Kidney epithelial cell (primary cell): Measurements from ENCODE around the gene STAC3. TPM values are rescaled to one million over a fixed set of nuclear protein-coding genes. Genes with fewer than 3 reads are reported as not detected.

Experiments
- DNase-seq: peaks from one replicate; pipeline ENCODE4 v3.0.0-alpha.2; 2010; ENCODE audit warnings: low read depth
- H3K27me3 ChIP-seq: 2 replicates; pipeline ENCODE4 v1.6.0; 2011; ENCODE audit warnings: low read length; ENCODE audit not compliant: control insufficient read depth, insufficient read depth
- H3K36me3 ChIP-seq: 2 replicates; pipeline ENCODE4 v1.5.1; 2011; ENCODE audit warnings: low read length; ENCODE audit not compliant: control insufficient read depth, insufficient read depth
- H3K4me3 ChIP-seq: 2 replicates; pipeline ENCODE4 v1.5.1; 2011; ENCODE audit warnings: low read depth, mild to moderate bottlenecking, control low read depth, low read length
- total RNA-seq: library from RNA; depleted of rRNA; stranded (reverse); fragments of >200 nt; gene quantifications from 2 replicates; pipeline ENCODE4 v1.2.3, GENCODE V29; 2015
- TF ChIP-seq, protein P1 (sequence below): IDR thresholded peaks from 2 replicates; pipeline ENCODE4 v1.5.1; 2011; ENCODE audit warnings: mild to moderate bottlenecking, moderate library complexity, low read length, control low read depth, inconsistent platforms; ENCODE audit not compliant: insufficient read depth, poor library complexity, severe bottlenecking

The STAC3 gene
- total RNA-seq, 1 donor from 2014 or later: 0.71 TPM

DNA sequence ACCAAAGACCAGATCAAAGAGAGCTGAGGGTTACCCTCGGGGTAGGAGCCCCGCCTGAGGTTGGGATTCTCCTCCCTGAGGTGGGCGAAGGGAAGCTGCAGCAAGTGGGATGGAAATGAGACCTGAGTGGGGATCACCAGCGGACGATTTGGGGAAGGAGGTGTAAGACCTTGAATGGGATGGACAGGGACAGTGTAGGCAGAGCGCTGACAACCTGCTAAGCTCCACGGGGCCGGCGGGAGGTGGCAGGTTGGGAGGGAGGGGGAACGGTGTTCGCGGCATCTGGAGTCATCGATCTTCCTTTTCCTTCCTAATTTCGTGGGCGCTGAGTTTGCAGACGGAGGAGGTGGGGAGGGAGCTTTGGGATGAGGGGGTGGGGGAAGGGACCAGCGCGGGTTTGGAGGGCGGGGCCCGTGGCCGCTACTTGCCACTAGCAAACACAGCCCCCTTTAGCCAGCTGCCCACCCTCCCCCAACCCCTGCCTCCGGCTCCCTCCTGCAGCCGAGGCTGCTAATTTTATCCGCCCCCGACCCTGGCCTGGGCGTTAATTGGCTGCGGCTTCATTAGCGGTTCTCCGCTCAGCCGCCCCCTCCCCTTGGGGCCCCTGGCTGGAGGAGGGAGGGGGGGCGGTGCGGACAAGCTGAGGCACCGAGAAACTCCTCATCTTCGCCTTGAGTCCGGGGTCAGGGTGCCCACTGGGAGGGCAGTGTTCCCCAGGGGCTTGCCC is 24.2 kb downstream of the STAC3 start:
- Histone ChIP-seq H3K4me3 (no peak overlapping the region), H3K36me3 (no peaks in the 10 kb centered on the region), H3K27me3 (peaks cover 58% of the 10 kb centered on the region)
- TF ChIP-seq, protein P1, sequence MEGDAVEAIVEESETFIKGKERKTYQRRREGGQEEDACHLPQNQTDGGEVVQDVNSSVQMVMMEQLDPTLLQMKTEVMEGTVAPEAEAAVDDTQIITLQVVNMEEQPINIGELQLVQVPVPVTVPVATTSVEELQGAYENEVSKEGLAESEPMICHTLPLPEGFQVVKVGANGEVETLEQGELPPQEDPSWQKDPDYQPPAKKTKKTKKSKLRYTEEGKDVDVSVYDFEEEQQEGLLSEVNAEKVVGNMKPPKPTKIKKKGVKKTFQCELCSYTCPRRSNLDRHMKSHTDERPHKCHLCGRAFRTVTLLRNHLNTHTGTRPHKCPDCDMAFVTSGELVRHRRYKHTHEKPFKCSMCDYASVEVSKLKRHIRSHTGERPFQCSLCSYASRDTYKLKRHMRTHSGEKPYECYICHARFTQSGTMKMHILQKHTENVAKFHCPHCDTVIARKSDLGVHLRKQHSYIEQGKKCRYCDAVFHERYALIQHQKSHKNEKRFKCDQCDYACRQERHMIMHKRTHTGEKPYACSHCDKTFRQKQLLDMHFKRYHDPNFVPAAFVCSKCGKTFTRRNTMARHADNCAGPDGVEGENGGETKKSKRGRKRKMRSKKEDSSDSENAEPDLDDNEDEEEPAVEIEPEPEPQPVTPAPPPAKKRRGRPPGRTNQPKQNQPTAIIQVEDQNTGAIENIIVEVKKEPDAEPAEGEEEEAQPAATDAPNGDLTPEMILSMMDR: no peak
- DNase-seq: no peak

DNA sequence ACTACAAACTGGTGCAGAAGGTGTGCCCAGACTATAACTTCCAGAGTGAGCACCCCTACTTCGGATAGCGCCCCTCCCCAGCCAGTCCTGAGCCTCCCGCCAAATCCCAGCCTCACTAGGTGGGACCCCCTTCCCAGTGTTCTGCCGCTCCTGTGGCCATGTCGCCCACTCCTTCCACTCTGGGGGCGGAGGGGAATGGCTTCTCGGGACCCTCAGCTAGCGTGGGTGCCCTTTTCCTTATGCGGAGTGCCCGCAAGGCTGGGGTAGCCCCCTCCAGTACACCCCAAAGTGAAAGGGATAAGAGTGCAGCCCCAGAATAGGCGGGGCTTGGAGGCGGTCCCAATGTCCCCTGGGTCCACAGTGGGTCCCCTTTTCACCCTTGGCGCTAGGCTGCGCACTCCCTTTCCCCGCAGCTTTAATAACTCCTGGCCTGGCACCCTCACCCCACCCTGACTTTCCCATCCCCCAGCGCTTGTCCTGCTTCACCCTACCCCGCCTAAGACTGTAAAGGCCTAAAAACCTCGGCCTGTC is 25.2 kb downstream of the STAC3 start:
- no peaks in the 10 kb centered on the region for H3K36me3 ChIP-seq
- no peak overlapping the region for H3K4me3 ChIP-seq
- H3K27me3 ChIP-seq: peaks cover 68% of the 10 kb centered on the region
- DNase-seq: no peak
- TF ChIP-seq, protein P1: no peak

DNA sequence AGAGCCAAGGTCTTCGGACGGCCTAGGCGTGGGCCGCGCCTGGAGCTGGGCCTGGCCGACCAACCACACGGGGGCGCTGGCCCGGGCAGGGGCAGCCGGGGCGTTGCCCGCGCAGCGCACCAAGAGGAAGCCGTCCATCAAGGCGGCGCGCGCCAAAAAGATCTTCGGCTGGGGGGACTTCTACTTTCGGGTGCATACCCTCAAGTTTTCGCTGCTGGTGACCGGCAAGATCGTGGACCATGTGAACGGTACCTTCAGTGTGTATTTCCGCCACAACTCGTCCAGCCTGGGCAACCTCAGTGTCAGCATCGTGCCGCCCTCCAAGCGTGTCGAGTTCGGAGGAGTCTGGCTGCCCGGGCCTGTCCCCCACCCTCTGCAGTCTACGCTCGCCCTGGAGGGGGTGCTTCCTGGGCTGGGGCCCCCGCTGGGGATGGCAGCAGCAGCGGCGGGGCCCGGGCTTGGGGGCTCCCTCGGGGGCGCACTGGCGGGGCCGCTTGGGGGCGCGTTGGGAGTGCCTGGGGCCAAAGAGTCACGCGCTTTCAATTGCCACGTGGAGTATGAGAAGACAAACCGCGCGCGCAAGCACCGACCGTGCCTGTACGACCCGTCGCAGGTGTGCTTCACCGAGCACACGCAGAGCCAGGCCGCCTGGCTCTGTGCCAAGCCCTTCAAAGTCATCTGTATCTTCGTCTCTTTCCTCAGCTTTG is 25.9 kb downstream of the STAC3 start:
- no peaks in the 10 kb centered on the region for H3K36me3 ChIP-seq

DNA sequence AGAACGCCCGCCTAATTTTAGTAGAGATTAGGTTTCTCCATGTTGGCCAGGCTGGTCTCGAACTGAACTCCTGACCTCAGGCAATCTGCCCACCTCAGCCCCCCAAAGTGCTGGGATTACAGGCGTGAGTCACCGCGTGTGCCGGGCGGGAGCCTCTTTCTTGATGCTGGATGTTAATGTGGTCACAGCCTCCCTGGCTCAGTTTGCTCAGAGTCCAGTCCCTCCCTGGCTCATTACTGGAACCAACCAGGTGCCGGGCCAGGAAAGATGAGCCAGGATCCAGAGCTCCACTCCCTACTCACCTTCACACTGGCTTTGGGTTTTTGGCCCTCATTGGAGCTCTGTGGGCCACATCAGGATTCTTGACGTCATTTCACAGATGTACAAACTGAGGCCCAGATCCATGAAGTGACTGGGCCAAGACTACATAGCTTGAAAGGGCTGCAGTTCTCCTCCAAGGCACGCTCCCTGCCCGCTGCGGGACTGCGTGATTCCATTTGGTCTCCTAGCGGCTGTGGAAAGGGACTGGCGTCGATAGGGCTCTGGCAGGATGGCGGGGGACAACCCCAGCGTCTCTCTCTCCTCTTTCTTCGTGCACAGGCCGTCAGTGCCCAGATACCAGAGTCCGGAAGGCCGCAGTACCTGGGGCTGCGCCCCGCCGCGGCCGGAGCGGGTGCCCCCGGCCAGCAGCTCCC is 26.6 kb downstream of the STAC3 start:
- Histone ChIP-seq H3K27me3 (peaks cover 81% of the 10 kb centered on the region), H3K4me3 (no peak overlapping the region), H3K36me3 (no peaks in the 10 kb centered on the region)
- TF ChIP-seq, protein P1: no peak
- DNase-seq: no peak

More for the DNA sequence above, 25.9 kb downstream of the STAC3 start:
- H3K27me3 ChIP-seq: peaks cover 74% of the 10 kb centered on the region
- TF ChIP-seq, protein P1: peak; percentile 13
- no peak overlapping the region for H3K4me3 ChIP-seq
- DNase-seq: no peak

DNA sequence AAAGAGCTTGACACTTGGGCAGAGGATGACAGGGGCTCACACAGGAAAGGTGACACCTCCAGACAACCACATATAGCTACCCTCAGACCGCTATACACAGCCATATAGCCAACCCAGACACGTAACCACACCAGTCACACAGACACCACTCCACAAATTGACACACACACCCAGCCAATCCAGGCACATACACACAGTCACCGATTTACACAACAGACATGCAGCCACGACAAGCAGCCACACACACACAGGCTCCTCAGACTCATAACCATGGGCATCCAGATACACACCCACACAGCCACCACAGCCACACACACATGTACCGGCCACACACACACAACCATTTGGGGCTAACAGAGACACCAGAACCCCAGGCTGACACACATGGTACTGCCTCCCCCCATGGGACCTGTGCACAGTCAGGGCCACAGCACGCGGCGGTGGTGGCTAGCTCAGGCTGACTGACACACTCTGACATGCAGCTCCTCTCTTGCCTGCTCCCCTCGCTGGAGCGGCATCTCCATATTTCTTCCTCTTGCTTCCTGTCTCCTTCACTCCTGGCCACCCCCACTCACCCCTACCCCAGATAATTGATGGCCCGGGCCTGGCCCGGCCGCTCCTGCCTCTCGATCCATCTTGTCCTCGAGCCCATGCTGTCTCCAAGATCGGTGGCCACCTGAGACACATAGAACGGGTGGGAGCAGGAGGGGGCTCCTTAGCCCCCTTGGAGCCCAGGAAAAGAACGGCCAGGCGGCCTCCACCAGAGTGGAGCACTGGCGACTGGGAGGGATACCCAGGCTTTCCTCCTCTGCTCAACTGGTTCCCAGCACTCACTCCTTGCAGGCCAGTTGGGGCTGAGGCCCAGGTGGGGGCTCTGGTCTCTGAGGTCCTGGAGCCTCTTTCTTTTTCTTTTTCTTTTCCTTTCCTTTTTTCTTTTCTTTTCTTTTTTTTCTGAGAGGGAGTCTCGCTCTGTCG is 27.5 kb downstream of the STAC3 start:
- no peaks in the 10 kb centered on the region for H3K36me3 ChIP-seq
- peaks cover 89% of the 10 kb centered on the region for H3K27me3 ChIP-seq
- TF ChIP-seq, protein P1: no peak
- H3K4me3 ChIP-seq: no peak overlapping the region
- no peak for DNase-seq
